GM13977 (cell line): ENCODE measurements around the gene RIPK4.
"Not testable (repeated sequence)": the region's sequence is repeated elsewhere in the genome, so short reads cannot be mapped to it uniquely, and the experiment has no call there.

Experiments
- DNase-seq: peaks from one replicate; pipeline ENCODE4 v3.0.0; 2012; ENCODE audit warnings: low spot score
- CTCF ChIP-seq: IDR thresholded peaks from 2 replicates; pipeline ENCODE4 v1.5.1; 2012; ENCODE audit warnings: mild to moderate bottlenecking, control low read depth; ENCODE audit not compliant: insufficient read depth; ENCODE audit errors: extremely low read depth, missing control alignments
- in situ Hi-C: fragments of 300-500 bp; cut with MboI; formaldehyde crosslinking; loops from one replicate; pipeline ENCODE4 v1.12.0; 2022; ENCODE audit warnings: low sequenced_read_pairs, low pct_unique_long_range_greater_than_20kb, mixed read lengths, inconsistent platforms; ENCODE audit not compliant: unreplicated experiment

Gene RIPK4

GRCh38 chr21:41722052-41723018 is 44.5 kb downstream of the RIPK4 start:
- TF ChIP-seq CTCF = no peak
- in situ Hi-C loops = no loop called here
- DNase-seq = no peak

GRCh38 chr21:41720250-41720649 is 46.6 kb downstream of the RIPK4 start:
- TF ChIP-seq CTCF = no peak
- DNase-seq = no peak
- in situ Hi-C loops = no loop called here

GRCh38 chr21:41719691-41720090 is 47.2 kb downstream of the RIPK4 start:
- DNase-seq = no peak
- in situ Hi-C loops = no loop called here
- TF ChIP-seq CTCF = no peak

- in situ Hi-C loops = no loop called here
- DNase-seq = no peak
- no peak for TF ChIP-seq CTCF
Observed at GRCh38 chr21:41717573-41718330, 49.1 kb downstream of the RIPK4 start.

GRCh38 chr21:41716751-41717150 is 50.1 kb downstream of the RIPK4 start:
- DNase-seq = no peak
- TF ChIP-seq CTCF = no peak
- in situ Hi-C loops = no loop called here

GRCh38 chr21:41715649-41716281 is 51.1 kb downstream of the RIPK4 start:
- in situ Hi-C loops = no loop called here
- no peak for DNase-seq
- no peak for TF ChIP-seq CTCF

GRCh38 chr21:41714299-41714865 is 52.5 kb downstream of the RIPK4 start:
- DNase-seq, in situ Hi-C loops: not testable (repeated sequence)
